GM12892 (cell line): Measurements from ENCODE around the gene FBXL7.

Source experiments
- POLR2A ChIP-seq: IDR thresholded peaks from 2 replicates; pipeline ENCODE4 v1.6.1; 2011; ENCODE audit warnings: low read depth, low read length, control low read depth
- POLR2AphosphoS5 ChIP-seq: IDR thresholded peaks from 2 replicates; pipeline ENCODE4 v1.6.1; 2011; ENCODE audit warnings: low read depth, low read length, control low read depth
- TAF1 ChIP-seq: IDR thresholded peaks from 2 replicates; pipeline ENCODE4 v1.6.1; 2011; ENCODE audit warnings: low read depth, mild to moderate bottlenecking, control low read depth, low read length, borderline replicate concordance

DNA sequence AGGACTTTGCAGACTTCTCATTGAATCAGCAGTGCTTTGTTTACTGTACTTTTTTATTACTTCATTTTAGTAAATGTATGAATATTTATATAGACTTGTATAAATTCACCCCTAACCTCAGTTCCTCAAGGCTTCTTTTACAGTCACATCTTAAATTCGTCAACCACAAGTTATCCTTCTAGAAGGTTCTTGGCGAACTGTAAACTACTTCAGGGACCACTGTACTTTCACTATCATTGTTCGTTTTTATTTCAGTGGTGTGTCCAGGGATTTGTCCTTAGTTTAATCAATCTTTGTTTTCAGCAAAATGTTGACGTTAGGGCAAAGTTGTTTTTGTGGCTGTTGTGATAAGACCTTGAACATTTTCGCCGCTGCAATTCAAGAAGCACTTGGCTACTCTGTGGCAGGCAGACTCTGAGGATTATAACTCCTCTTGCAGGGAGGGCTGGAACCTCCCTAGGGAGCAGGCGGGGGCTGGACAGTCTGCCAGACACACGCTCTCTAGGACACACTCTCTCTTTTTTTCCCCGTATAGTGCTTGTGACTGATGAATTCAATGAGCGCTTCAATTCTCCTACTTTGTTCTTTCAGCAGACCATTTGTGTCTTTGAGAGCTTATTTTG, 252.8 kb downstream of the FBXL7 start:
- TF ChIP-seq POLR2AphosphoS5 = no peak
- no peak for TF ChIP-seq POLR2A
- no peak for TF ChIP-seq TAF1
